Kidney (tissue), 14 donors: ENCODE data around the gene OR52J3. TPM values are rescaled to one million over a fixed set of nuclear protein-coding genes. Genes with fewer than 3 reads are reported as not detected.

Experiments
- DNase-seq, 5 donors: peaks; one replicate each; pipeline ENCODE4 v3.0.0-alpha.2; 2013 to 2020
- FAIRE-seq: peaks from 2 replicates; lab custom pipeline; 2012; peaks lifted over from hg19 to GRCh38; lab: Jason Lieb, UNC
- H3K27ac ChIP-seq, 2 donors: one replicate each; pipeline ENCODE4 v1.7.0; 2013; ENCODE audit warnings: low read depth in 2 of 2, low read length in 2 of 2, inconsistent platforms in 1 of 2
- H3K27me3 ChIP-seq: one replicate; pipeline ENCODE4 v1.7.1; 2013; ENCODE audit warnings: low read length, inconsistent platforms; ENCODE audit not compliant: control insufficient read depth, insufficient read depth
- H3K36me3 ChIP-seq, 3 donors: one replicate each; pipeline versions ENCODE4 v1.7.0 to v1.7.1; 2013; ENCODE audit warnings: low read length in 3 of 3, control low read depth in 1 of 3, inconsistent platforms in 1 of 3; ENCODE audit not compliant: insufficient read depth in 3 of 3, control insufficient read depth in 2 of 3
- H3K4me1 ChIP-seq, 3 donors: one replicate each; pipeline versions ENCODE4 v1.7.0 to v1.7.1; 2013; ENCODE audit warnings: low read length in 3 of 3, inconsistent platforms in 1 of 3, low read depth in 1 of 3; ENCODE audit not compliant: control insufficient read depth in 2 of 3, insufficient read depth in 2 of 3
- H3K4me3 ChIP-seq, 3 donors: one replicate each; pipeline versions ENCODE4 v1.7.0 to v1.8.1; 2013; ENCODE audit warnings: low read length in 3 of 3, control low read depth in 1 of 3, inconsistent platforms in 1 of 3
- H3K9ac ChIP-seq, 3 donors: one replicate each; pipeline versions ENCODE4 v1.7.0 to v1.7.1; 2013; ENCODE audit warnings: low read length in 3 of 3, control low read depth in 1 of 3, inconsistent platforms in 1 of 3
- H3K9me3 ChIP-seq, 3 donors: one replicate each; pipeline versions ENCODE4 v1.7.0 to v1.7.1; 2013; ENCODE audit warnings: low read length in 3 of 3, control low read depth in 1 of 3, inconsistent platforms in 1 of 3; ENCODE audit not compliant: control insufficient read depth in 2 of 3, insufficient read depth in 1 of 3
- CTCF ChIP-seq: IDR thresholded peaks from 3 replicates; pipeline ENCODE4 v1.5.1; 2012; ENCODE audit warnings: mild to moderate bottlenecking, moderate library complexity, borderline replicate concordance; ENCODE audit not compliant: insufficient read depth; ENCODE audit errors: extremely low read depth
- intact Hi-C: fragments of 100-400 bp; cut with DNase I; formaldehyde crosslinking; loops from one replicate; pipeline ENCODE4 v1.11.1; 2022
- polyA plus RNA-seq: library from polyadenylated mRNA; stranded (reverse); fragments of 350-450 nt; fragmentation: Illumina TruSeq; extraction: RNeasy Lipid Tissue Mini Kit (QIAGEN cat#74804); gene quantifications from one replicate; pipeline ENCODE4 v1.2.3, GENCODE V29; 2014; ENCODE audit warnings: low read depth, low replicate concordance; ENCODE audit not compliant: insufficient read depth
- total RNA-seq: library from RNA; stranded (reverse); fragmentation: NEBNext Ultra II Directional; extraction: Animal tissue kit (Norgen Biotek cat#: 25700); gene quantifications from one replicate; pipeline ENCODE4 v1.2.1, GENCODE V29; 2021
- donor health status: control.
- donor health status: control.
- donor health status: control.
- donor health status: control.
- donor health status: control.
- donor health status: DM: yes; HTN: yes; CAD: no.
- donor health status: Normal renal cell carcinoma (clear cell type).

The OR52J3 gene
- total and polyA plus RNA-seq, 2 donors from 2014 or later: not detected

DNA sequence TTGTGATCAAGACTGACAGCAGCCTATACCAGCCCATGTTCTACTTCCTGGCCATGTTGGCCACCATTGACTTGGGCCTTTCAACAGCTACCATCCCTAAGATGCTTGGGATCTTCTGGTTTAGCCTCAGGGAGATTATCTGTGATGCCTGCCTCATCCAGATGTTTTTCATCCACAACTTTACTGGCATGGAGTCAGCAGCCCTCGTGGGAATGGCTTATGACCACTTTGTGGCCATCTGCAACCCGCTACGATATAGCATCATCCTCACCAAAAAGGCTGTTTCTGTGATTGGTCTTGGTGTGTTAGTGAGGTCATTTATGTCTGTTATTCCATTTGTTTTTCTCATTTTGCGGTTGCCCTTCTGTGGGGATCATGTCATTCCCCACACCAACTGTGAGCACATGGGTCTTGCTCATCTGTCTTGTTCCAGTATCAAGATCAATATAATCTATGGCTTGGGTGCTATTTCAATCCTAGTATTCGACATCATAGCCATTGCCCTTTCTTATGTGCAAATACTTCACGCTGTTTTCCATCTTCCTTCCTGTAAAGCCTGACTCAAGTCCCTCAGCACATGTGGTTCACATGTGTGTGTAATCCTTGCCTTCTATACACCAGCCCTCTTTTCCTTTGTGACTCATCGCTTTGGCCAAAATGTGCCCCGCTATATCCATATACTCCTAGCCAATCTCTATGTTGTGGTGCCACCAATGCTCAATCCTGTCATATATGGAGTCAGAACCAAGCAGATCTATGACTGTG is 46.7 kb downstream of the OR52J3 start:
- no peak overlapping the region for H3K9ac ChIP-seq
- no peaks in the 10 kb centered on the region for H3K27me3 ChIP-seq
- H3K4me1 ChIP-seq: no peaks in the 10 kb centered on the region
- TF ChIP-seq CTCF: no peak
- H3K4me3 ChIP-seq: no peak overlapping the region
- intact Hi-C loops: no loop called here
- H3K27ac ChIP-seq: no peak overlapping the region
- FAIRE-seq (no peak), DNase-seq (no peak)
- H3K9me3 ChIP-seq: no peaks in the 10 kb centered on the region
- no peaks in the 10 kb centered on the region for H3K36me3 ChIP-seq

DNA sequence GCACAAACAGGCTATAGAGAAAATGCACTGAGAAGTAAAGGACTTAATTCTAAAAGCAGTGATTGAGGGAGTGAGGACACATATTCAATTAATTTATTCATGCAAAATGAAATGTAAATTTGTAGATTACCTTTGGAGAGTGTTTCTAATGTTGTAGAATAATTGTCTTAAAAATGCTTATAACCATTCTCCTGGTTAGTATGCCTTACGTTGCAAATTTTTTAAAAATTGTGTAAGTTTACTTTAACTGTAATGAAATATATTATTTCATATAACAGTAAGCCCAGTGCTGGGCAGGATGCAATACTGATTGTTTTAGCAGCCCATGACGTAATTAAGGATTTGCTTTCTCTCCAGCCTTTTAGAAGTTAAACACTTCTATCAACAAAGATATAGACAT is 49.7 kb downstream of the OR52J3 start:
- intact Hi-C loops: no loop called here
- Histone ChIP-seq H3K9ac (no peak overlapping the region), H3K27me3 (no peaks in the 10 kb centered on the region), H3K4me1 (no peaks in the 10 kb centered on the region), H3K9me3 (no peaks in the 10 kb centered on the region), H3K36me3 (no peaks in the 10 kb centered on the region), H3K27ac (no peak overlapping the region), H3K4me3 (no peak overlapping the region)
- FAIRE-seq: no peak
- no peak for DNase-seq
- TF ChIP-seq CTCF: no peak

Other genes starting within 250 kb of the OR52J3 start
- not detected for gene OR52R1, start 242.1 kb upstream of the OR52J3 start, total RNA-seq
- gene OR52R1, start 242.1 kb upstream of the OR52J3 start, polyA plus RNA-seq: not detected
- gene OR51F2, start 225.2 kb upstream of the OR52J3 start, total RNA-seq: not detected
- not detected for gene OR51F2, start 225.2 kb upstream of the OR52J3 start, polyA plus RNA-seq
- gene OR51S1, start 197.3 kb upstream of the OR52J3 start, total RNA-seq: not detected
- not detected for gene OR51S1, start 197.3 kb upstream of the OR52J3 start, polyA plus RNA-seq
- not detected for gene OR51T1, start 164.6 kb upstream of the OR52J3 start, total RNA-seq
- gene OR51T1, start 164.6 kb upstream of the OR52J3 start, polyA plus RNA-seq: not detected
- gene OR51A7, start 142.7 kb upstream of the OR52J3 start, total RNA-seq: not detected
- gene OR51A7, start 142.7 kb upstream of the OR52J3 start, polyA plus RNA-seq: not detected
- gene OR51G2, start 127.2 kb upstream of the OR52J3 start, total RNA-seq: not detected
- not detected for gene OR51G2, start 127.2 kb upstream of the OR52J3 start, polyA plus RNA-seq
- gene OR51G1, start 122.2 kb upstream of the OR52J3 start, total RNA-seq: not detected
- not detected for gene OR51G1, start 122.2 kb upstream of the OR52J3 start, polyA plus RNA-seq
- not detected for gene OR51A4, start 98.9 kb upstream of the OR52J3 start, total RNA-seq
- gene OR51A4, start 98.9 kb upstream of the OR52J3 start, polyA plus RNA-seq: not detected
- not detected for gene OR51A2, start 90.8 kb upstream of the OR52J3 start, total RNA-seq
- gene OR51A2, start 90.8 kb upstream of the OR52J3 start, polyA plus RNA-seq: not detected
- gene OR51L1, start 51.7 kb upstream of the OR52J3 start, total RNA-seq: not detected
- gene OR51L1, start 51.7 kb upstream of the OR52J3 start, polyA plus RNA-seq: not detected
- gene OR52E2, start 13.1 kb downstream of the OR52J3 start, total RNA-seq: not detected
- not detected for gene OR52E2, start 13.1 kb downstream of the OR52J3 start, polyA plus RNA-seq
- not detected for gene OR52E1, start 23.0 kb downstream of the OR52J3 start, total RNA-seq
- gene OR52E1, start 23.0 kb downstream of the OR52J3 start, polyA plus RNA-seq: not detected
- not detected for gene OR52A5, start 91.8 kb downstream of the OR52J3 start, total RNA-seq
- not detected for gene OR52A5, start 91.8 kb downstream of the OR52J3 start, polyA plus RNA-seq
- not detected for gene OR52A1, start 108.2 kb downstream of the OR52J3 start, total RNA-seq
- not detected for gene OR52A1, start 108.2 kb downstream of the OR52J3 start, polyA plus RNA-seq
- gene OR51V1, start 154.2 kb downstream of the OR52J3 start, total RNA-seq: not detected
- gene OR51V1, start 154.2 kb downstream of the OR52J3 start, polyA plus RNA-seq: not detected
- gene HBB, start 180.5 kb downstream of the OR52J3 start, total RNA-seq: 59.9 TPM
- gene HBB, start 180.5 kb downstream of the OR52J3 start, polyA plus RNA-seq: 10.9 TPM
- gene HBD, start 188.0 kb downstream of the OR52J3 start, total RNA-seq: 1.3 TPM
- 5.6 TPM for gene HBD, start 188.0 kb downstream of the OR52J3 start, polyA plus RNA-seq
- not detected for gene HBG1, start 203.3 kb downstream of the OR52J3 start, total RNA-seq
- not detected for gene HBG1, start 203.3 kb downstream of the OR52J3 start, polyA plus RNA-seq
- gene HBG2, start 208.3 kb downstream of the OR52J3 start, total RNA-seq: not detected
- gene HBG2, start 208.3 kb downstream of the OR52J3 start, polyA plus RNA-seq: not detected
- gene HBE1, start 223.4 kb downstream of the OR52J3 start, total RNA-seq: not detected
- not detected for gene HBE1, start 223.4 kb downstream of the OR52J3 start, polyA plus RNA-seq